ENCODE measurements around the gene FOXN1. TPM values are rescaled to one million over a fixed set of nuclear protein-coding genes. Genes with fewer than 3 reads are reported as not detected.
"Not testable (repeated sequence)": the region's sequence is repeated elsewhere in the genome, so short reads cannot be mapped to it uniquely, and the experiment has no call there.

Gene FOXN1, protein sequence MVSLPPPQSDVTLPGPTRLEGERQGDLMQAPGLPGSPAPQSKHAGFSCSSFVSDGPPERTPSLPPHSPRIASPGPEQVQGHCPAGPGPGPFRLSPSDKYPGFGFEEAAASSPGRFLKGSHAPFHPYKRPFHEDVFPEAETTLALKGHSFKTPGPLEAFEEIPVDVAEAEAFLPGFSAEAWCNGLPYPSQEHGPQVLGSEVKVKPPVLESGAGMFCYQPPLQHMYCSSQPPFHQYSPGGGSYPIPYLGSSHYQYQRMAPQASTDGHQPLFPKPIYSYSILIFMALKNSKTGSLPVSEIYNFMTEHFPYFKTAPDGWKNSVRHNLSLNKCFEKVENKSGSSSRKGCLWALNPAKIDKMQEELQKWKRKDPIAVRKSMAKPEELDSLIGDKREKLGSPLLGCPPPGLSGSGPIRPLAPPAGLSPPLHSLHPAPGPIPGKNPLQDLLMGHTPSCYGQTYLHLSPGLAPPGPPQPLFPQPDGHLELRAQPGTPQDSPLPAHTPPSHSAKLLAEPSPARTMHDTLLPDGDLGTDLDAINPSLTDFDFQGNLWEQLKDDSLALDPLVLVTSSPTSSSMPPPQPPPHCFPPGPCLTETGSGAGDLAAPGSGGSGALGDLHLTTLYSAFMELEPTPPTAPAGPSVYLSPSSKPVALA
- total RNA-seq (not detected), polyA plus RNA-seq (not detected), total RNA-seq (not detected)

DNA sequence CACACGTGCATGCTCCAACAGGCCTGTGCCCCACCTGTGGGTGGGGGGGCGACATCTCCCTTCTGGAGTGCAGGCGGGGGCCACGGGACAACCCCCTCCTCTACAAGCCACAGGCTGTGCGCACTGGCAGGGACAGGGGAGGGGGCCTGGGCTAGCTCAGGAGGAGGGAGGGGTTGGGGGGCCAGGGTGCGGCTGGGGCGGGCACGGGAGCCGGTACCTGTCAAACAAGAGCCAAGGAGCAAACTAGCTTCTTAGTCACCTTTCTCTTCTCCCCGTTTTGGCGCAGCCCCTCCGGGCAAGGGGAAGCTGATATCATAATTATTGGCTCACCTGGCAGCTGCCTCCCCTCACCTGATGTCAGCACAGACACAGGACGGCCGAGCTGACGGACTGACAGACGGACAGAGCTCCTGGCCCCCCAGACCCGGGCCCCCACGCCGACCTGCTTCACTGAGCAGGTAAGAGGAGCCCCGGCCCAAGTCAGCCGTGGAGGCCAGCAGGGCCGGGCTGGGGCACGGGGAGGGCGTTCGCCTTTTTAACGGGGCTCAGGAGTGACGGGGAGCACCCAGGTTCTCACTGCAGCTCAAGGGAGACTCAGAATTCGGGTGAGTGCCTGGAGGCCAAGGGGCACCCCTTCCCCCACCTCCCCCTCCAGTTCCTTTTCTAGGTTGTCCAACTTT, at the start of gene FOXN1:
Gene FOXN1, plus strand, starts transcription at position 363 of the 680 bp plus-strand sequence. CDS start 17,622 bp downstream, outside the sequence.
- Histone ChIP-seq H3K27ac (ENCODE audit: low read depth, low read length) (no peak within 1 kb of the TSS), H3K4me1 (ENCODE audit: control insufficient read depth in 2 of 2, insufficient read depth in 2 of 2, low read length in 2 of 2) (no peaks in the 10 kb centered on the region), H3K4me3 (ENCODE audit: low read length) (no peak within 1 kb of the TSS), H3K36me3 (ENCODE audit: control insufficient read depth in 2 of 3, insufficient read depth in 3 of 3, low read length in 3 of 3) (no peaks in the 10 kb centered on the region), H3K9me3 (ENCODE audit: control insufficient read depth in 2 of 3, low read length in 3 of 3) (no peaks in the 10 kb centered on the region), H3K27me3 (ENCODE audit: control insufficient read depth in 2 of 2, insufficient read depth in 2 of 2, low read length in 2 of 2) (no peaks in the 10 kb centered on the region)
- ChIA-PET POLR2A (interaction anchor here (0.6 kb wide), 1 partner anchor 134 kb away, joined by 3 read pairs; no protein-coding TSS in a partner anchor), CTCF (interaction anchor here (0.6 kb wide), 1 partner anchor 103 kb away, joined by 3 read pairs; no protein-coding TSS in a partner anchor)
- H3K27me3 Mint-ChIP-seq: peaks cover 16 to 27% (median 21%) of the 10 kb centered on the region in 5 donors
- H3K4me3 Mint-ChIP-seq: no peak within 1 kb of the TSS
- DNase-seq (no peak), ATAC-seq (no peak)
- intact Hi-C loops (cut with micrococcal nuclease): no loop called here
- no peaks in the 10 kb centered on the region for H3K9me3 Mint-ChIP-seq
- no peaks in the 10 kb centered on the region for H3K36me3 Mint-ChIP-seq
- H3K4me1 Mint-ChIP-seq: peaks cover 0 to under 1% (median 0%) of the 10 kb centered on the region in 7 donors
- H3K27ac Mint-ChIP-seq: no peak within 1 kb of the TSS

DNA sequence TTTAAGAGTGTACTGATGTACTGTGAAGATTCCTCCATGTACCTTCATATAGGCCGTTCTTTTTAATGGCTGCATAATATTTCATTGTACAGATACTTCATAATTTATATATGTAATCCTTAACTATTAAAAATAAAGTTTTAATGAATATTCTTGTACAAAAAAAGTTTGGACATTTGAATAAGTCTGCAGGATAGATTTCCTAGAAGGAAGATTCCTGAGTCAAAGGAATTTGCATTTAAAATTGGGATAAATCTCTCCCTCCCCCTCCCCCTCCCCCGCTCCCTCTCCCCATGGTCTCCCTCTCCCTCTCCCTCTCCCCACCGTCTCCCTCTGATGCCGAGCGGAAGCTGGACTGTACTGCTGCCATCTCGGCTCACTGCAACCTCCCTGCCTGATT, 48.3 kb upstream of the FOXN1 start:
- H3K27me3 ChIP-seq (ENCODE audit: control insufficient read depth in 2 of 2, insufficient read depth in 2 of 2, low read length in 2 of 2): no peaks in the 10 kb centered on the region
- no peaks in the 10 kb centered on the region for H3K36me3 ChIP-seq (ENCODE audit: control insufficient read depth in 2 of 3, insufficient read depth in 3 of 3, low read length in 3 of 3)
- POLR2A ChIA-PET: no interaction called here
- ATAC-seq (no peak), DNase-seq (no peak)
- H3K27ac ChIP-seq (ENCODE audit: low read depth, low read length): no peak overlapping the region
- CTCF ChIA-PET: interaction anchor here (0.6 kb wide), 1 partner anchor 42 kb away, joined by 3 read pairs; no protein-coding TSS in a partner anchor
- no peaks in the 10 kb centered on the region for H3K4me1 ChIP-seq (ENCODE audit: control insufficient read depth in 2 of 2, insufficient read depth in 2 of 2, low read length in 2 of 2)
- peaks cover 0 to 7% (median 0%) of the 10 kb centered on the region in 11 donors for H3K9me3 Mint-ChIP-seq
- H3K9me3 ChIP-seq (ENCODE audit: control insufficient read depth in 2 of 3, low read length in 3 of 3): no peaks in the 10 kb centered on the region
- H3K36me3 Mint-ChIP-seq: no peaks in the 10 kb centered on the region
- H3K4me3 ChIP-seq (ENCODE audit: low read length): no peak overlapping the region
- H3K27me3 Mint-ChIP-seq: peaks cover 0 to 4% (median 0%) of the 10 kb centered on the region in 5 donors
- no peak overlapping the region for H3K27ac Mint-ChIP-seq
- H3K4me3 Mint-ChIP-seq: no peak overlapping the region
- no peaks in the 10 kb centered on the region for H3K4me1 Mint-ChIP-seq
- intact Hi-C loops (cut with micrococcal nuclease): no loop called here

DNA sequence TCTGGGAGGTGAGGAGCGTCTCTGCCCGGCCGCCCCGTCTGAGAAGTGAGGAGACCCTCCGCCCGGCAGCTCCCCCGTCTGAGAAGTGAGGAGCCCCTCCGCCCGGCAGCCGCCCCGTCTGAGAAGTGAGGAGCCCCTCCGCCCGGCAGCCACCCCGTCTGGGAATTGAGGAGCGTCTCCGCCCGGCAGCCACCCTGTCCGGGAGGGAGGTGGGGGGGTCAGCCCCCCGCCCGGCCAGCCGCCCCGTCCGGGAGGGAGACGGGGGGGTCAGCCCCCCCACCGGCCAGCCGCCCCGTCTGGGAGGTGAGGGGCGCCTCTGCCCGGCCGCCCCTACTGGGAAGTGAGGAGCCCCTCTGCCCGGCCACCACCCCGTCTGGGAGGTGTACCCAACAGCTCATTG, 47.3 kb upstream of the FOXN1 start:
- H3K27me3 Mint-ChIP-seq; H3K27ac ChIP-seq (ENCODE audit: low read depth, low read length); H3K4me3 ChIP-seq (ENCODE audit: low read length); H3K9me3 Mint-ChIP-seq; H3K4me1 ChIP-seq (ENCODE audit: control insufficient read depth in 2 of 2, insufficient read depth in 2 of 2, low read length in 2 of 2); H3K9me3 ChIP-seq (ENCODE audit: control insufficient read depth in 2 of 3, low read length in 3 of 3); intact Hi-C loops (cut with micrococcal nuclease); H3K36me3 Mint-ChIP-seq; CTCF ChIA-PET; H3K4me3 Mint-ChIP-seq; H3K36me3 ChIP-seq (ENCODE audit: control insufficient read depth in 2 of 3, insufficient read depth in 3 of 3, low read length in 3 of 3); POLR2A ChIA-PET; H3K4me1 Mint-ChIP-seq; ATAC-seq; H3K27me3 ChIP-seq (ENCODE audit: control insufficient read depth in 2 of 2, insufficient read depth in 2 of 2, low read length in 2 of 2); DNase-seq; H3K27ac Mint-ChIP-seq: not testable (repeated sequence)

DNA sequence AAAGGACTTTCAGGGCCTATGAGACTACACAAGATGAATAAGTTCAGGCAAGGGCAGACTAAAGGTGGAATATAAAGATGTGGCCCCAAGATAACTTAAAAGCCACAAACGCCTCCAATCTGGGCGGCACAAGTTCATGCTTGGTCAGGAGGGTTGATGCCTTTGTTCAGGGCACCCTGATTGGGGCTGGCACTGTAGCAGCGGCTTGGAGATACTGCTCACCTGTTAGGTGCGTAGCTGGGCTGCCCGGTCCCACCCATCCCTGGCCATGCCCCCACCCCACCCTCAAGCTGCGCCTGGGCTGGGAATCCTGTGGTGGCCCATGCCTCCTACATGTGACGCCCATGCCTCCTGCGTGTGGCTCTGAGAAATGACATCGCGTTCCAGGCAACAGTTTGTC, 45.2 kb upstream of the FOXN1 start:
- ATAC-seq: no peak
- ChIA-PET CTCF (no interaction called here), POLR2A (no interaction called here)
- Mint-ChIP-seq H3K36me3 (no peaks in the 10 kb centered on the region), H3K4me3 (no peak overlapping the region), H3K27me3 (peaks cover 0 to 15% (median 2%) of the 10 kb centered on the region in 5 donors), H3K9me3 (peaks cover 0 to 7% (median 0%) of the 10 kb centered on the region in 11 donors), H3K27ac (no peak overlapping the region), H3K4me1 (no peaks in the 10 kb centered on the region)
- Histone ChIP-seq H3K4me3 (ENCODE audit: low read length) (no peak overlapping the region), H3K4me1 (ENCODE audit: control insufficient read depth in 2 of 2, insufficient read depth in 2 of 2, low read length in 2 of 2) (no peaks in the 10 kb centered on the region), H3K36me3 (ENCODE audit: control insufficient read depth in 2 of 3, insufficient read depth in 3 of 3, low read length in 3 of 3) (no peaks in the 10 kb centered on the region), H3K9me3 (ENCODE audit: control insufficient read depth in 2 of 3, low read length in 3 of 3) (no peaks in the 10 kb centered on the region), H3K27ac (ENCODE audit: low read depth, low read length) (no peak overlapping the region), H3K27me3 (ENCODE audit: control insufficient read depth in 2 of 2, insufficient read depth in 2 of 2, low read length in 2 of 2) (no peaks in the 10 kb centered on the region)
- DNase-seq: no peak
- intact Hi-C loops (cut with micrococcal nuclease): no loop called here

GRCh38 chr17:28466001-28466400, 40.1 kb upstream of the FOXN1 start:
- H3K27ac Mint-ChIP-seq: no peak overlapping the region
- POLR2A ChIA-PET: no interaction called here

GRCh38 chr17:28466521-28467048, 39.6 kb upstream of the FOXN1 start:
- no peaks in the 10 kb centered on the region for H3K9me3 Mint-ChIP-seq
- no peaks in the 10 kb centered on the region for H3K36me3 Mint-ChIP-seq
- Histone ChIP-seq H3K27ac (ENCODE audit: low read depth, low read length) (no peak overlapping the region), H3K9me3 (ENCODE audit: control insufficient read depth in 2 of 3, low read length in 3 of 3) (no peaks in the 10 kb centered on the region), H3K4me3 (ENCODE audit: low read length) (no peak overlapping the region), H3K4me1 (ENCODE audit: control insufficient read depth in 2 of 2, insufficient read depth in 2 of 2, low read length in 2 of 2) (no peaks in the 10 kb centered on the region), H3K27me3 (ENCODE audit: control insufficient read depth in 2 of 2, insufficient read depth in 2 of 2, low read length in 2 of 2) (no peaks in the 10 kb centered on the region), H3K36me3 (ENCODE audit: control insufficient read depth in 2 of 3, insufficient read depth in 3 of 3, low read length in 3 of 3) (no peaks in the 10 kb centered on the region)
- DNase-seq (no peak), ATAC-seq (no peak)
- ChIA-PET CTCF (no interaction called here), POLR2A (no interaction called here)
- H3K4me3 Mint-ChIP-seq: no peak overlapping the region
- H3K27me3 Mint-ChIP-seq: peaks cover 0 to 18% (median 11%) of the 10 kb centered on the region in 5 donors
- intact Hi-C loops (cut with micrococcal nuclease): no loop called here
- peaks cover 0 to 23% (median 0%) of the 10 kb centered on the region in 7 donors for H3K4me1 Mint-ChIP-seq
- H3K27ac Mint-ChIP-seq: no peak overlapping the region

More at GRCh38 chr17:28466001-28466400, 40.1 kb upstream of the FOXN1 start:
- Histone ChIP-seq H3K9me3 (ENCODE audit: control insufficient read depth in 2 of 3, low read length in 3 of 3) (no peaks in the 10 kb centered on the region), H3K4me3 (ENCODE audit: low read length) (no peak overlapping the region), H3K27me3 (ENCODE audit: control insufficient read depth in 2 of 2, insufficient read depth in 2 of 2, low read length in 2 of 2) (no peaks in the 10 kb centered on the region), H3K27ac (ENCODE audit: low read depth, low read length) (no peak overlapping the region), H3K4me1 (ENCODE audit: control insufficient read depth in 2 of 2, insufficient read depth in 2 of 2, low read length in 2 of 2) (no peaks in the 10 kb centered on the region), H3K36me3 (ENCODE audit: control insufficient read depth in 2 of 3, insufficient read depth in 3 of 3, low read length in 3 of 3) (no peaks in the 10 kb centered on the region)
- Mint-ChIP-seq H3K4me1 (peaks cover 0 to 23% (median 0%) of the 10 kb centered on the region in 7 donors), H3K4me3 (no peak overlapping the region), H3K9me3 (no peaks in the 10 kb centered on the region), H3K36me3 (no peaks in the 10 kb centered on the region), H3K27me3 (peaks cover 0 to 18% (median 11%) of the 10 kb centered on the region in 5 donors)
- ATAC-seq (no peak), DNase-seq (no peak)
- intact Hi-C loops (cut with micrococcal nuclease): no loop called here
- CTCF ChIA-PET: no interaction called here
